GM12892 (cell line): Measurements from ENCODE around the gene SLC23A3.

Experiments used
- POLR2A ChIP-seq: IDR thresholded peaks from 2 replicates; pipeline ENCODE4 v1.6.1; 2011; ENCODE audit warnings: low read depth, low read length, control low read depth
- POLR2AphosphoS5 ChIP-seq: IDR thresholded peaks from 2 replicates; pipeline ENCODE4 v1.6.1; 2011; ENCODE audit warnings: low read depth, low read length, control low read depth

- TF ChIP-seq POLR2A = no peak
- no peak for TF ChIP-seq POLR2AphosphoS5
These were observed 29.1 kb downstream of the SLC23A3 start for GRCh38 chr2:219140722-219141121.
